Measurements from ENCODE around the gene LMBR1.

DNA sequence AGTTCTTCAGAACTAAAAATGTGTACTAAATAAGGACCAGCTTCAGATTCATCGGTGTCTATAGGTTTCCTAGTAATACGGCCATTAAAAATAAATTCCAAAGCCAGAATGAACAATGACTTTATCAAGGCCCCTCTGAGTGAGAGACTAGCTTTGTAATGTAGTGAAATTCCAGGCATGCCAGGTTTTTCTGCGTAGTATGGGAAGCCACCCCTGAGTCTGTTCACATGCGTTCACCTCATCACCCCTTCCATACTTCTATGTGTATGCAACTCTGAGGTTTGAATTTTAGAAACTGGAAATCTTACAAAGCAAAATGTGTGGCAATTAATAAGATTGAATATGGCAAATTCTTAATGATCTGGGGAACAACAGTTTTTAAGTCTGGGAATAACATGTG, 227.9 kb downstream of the LMBR1 start:
- TF ChIP-seq POLR2AphosphoS5 (IDR thresholded peaks at IDR 0.05; ENCODE audit: low read depth, low read length): no peak
- TF ChIP-seq CTCF (IDR thresholded peaks at IDR 0.05): no peak
- TF ChIP-seq, protein P1, sequence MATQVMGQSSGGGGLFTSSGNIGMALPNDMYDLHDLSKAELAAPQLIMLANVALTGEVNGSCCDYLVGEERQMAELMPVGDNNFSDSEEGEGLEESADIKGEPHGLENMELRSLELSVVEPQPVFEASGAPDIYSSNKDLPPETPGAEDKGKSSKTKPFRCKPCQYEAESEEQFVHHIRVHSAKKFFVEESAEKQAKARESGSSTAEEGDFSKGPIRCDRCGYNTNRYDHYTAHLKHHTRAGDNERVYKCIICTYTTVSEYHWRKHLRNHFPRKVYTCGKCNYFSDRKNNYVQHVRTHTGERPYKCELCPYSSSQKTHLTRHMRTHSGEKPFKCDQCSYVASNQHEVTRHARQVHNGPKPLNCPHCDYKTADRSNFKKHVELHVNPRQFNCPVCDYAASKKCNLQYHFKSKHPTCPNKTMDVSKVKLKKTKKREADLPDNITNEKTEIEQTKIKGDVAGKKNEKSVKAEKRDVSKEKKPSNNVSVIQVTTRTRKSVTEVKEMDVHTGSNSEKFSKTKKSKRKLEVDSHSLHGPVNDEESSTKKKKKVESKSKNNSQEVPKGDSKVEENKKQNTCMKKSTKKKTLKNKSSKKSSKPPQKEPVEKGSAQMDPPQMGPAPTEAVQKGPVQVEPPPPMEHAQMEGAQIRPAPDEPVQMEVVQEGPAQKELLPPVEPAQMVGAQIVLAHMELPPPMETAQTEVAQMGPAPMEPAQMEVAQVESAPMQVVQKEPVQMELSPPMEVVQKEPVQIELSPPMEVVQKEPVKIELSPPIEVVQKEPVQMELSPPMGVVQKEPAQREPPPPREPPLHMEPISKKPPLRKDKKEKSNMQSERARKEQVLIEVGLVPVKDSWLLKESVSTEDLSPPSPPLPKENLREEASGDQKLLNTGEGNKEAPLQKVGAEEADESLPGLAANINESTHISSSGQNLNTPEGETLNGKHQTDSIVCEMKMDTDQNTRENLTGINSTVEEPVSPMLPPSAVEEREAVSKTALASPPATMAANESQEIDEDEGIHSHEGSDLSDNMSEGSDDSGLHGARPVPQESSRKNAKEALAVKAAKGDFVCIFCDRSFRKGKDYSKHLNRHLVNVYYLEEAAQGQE (IDR thresholded peaks at IDR 0.05; ENCODE audit: insufficient read depth in 1 of 2, low read depth in 2 of 2, low read length in 1 of 2): no peak
